Stimulated activated naive CD8-positive, alpha-beta T cell treated with anti-CD3 and anti-CD28 coated beads, Interleukin-15, Interleukin-2, amounts not matched to agents 100 U/mL and 50 U/mL, for 24 hours (primary cell): ENCODE results near the gene ZNF514.
"Not testable (repeated sequence)": the region's sequence is repeated elsewhere in the genome, so short reads cannot be mapped to it uniquely, and the experiment has no call there.

Experiments
- ATAC-seq: fragments of 150-1000 bp; cut with Tn5 transposase; one replicate; pipeline ENCODE4 v1.10.0; 2021
- DNase-seq: peaks from one replicate; pipeline ENCODE4 v3.0.0; 2021

ZNF514 gene

GRCh38 chr2:95122197-95122551, 37.5 kb downstream of the ZNF514 start:
- ATAC-seq: no peak
- DNase-seq: no peak

- ATAC-seq (peak; percentile 95), DNase-seq (peak; percentile 97)
These were observed 38.0 kb downstream of the ZNF514 start, which contains the start of gene MRPS5 for GRCh38 chr2:95121407-95122196. Gene MRPS5, minus strand, starts transcription at chr2:95121808. Its CDS starts 17 bp downstream, at chr2:95121791.

- DNase-seq: no peak
- ATAC-seq: no peak
These were observed 38.6 kb downstream of the ZNF514 start for GRCh38 chr2:95121093-95121406.

- ATAC-seq (peak; percentile 97), DNase-seq (peak; percentile 74)
These were observed 44.2 kb downstream of the ZNF514 start for GRCh38 chr2:95115418-95115817.

GRCh38 chr2:95113464-95113863, 46.2 kb downstream of the ZNF514 start:
- ATAC-seq (no peak), DNase-seq (no peak)

GRCh38 chr2:95110395-95110794, 49.3 kb downstream of the ZNF514 start:
- DNase-seq (no peak), ATAC-seq (no peak)

GRCh38 chr2:95109260-95109659, 50.4 kb downstream of the ZNF514 start:
- no peak for DNase-seq
- no peak for ATAC-seq

- ATAC-seq: no peak
- no peak for DNase-seq
These were observed 53.6 kb downstream of the ZNF514 start for GRCh38 chr2:95106081-95106480.

GRCh38 chr2:95104606-95105005, 55.0 kb downstream of the ZNF514 start:
- no peak for ATAC-seq
- DNase-seq: no peak

GRCh38 chr2:95099910-95100309, 59.7 kb downstream of the ZNF514 start:
- ATAC-seq: no peak
- DNase-seq: no peak

GRCh38 chr2:95098273-95098672, 61.4 kb downstream of the ZNF514 start:
- not testable (repeated sequence) for DNase-seq, ATAC-seq
